Lung (tissue), 12 donors: Measurements from ENCODE around the gene FOXP4. TPM values are rescaled to one million over a fixed set of nuclear protein-coding genes. Genes with fewer than 3 reads are reported as not detected.

Source experiments
- ATAC-seq: fragments of 200-7000 bp; cut with Tn5 transposase; one replicate; pipeline ENCODE4 v1.9.1; 2020; ENCODE audit warnings: moderate number of reproducible peaks; ENCODE audit not compliant: insufficient read depth, low FRiP score
- DNase-seq, 3 donors: peaks; one replicate each; pipeline ENCODE4 v3.0.0-alpha.2; 2013 to 2017
- H3K27ac ChIP-seq, 2 donors: one replicate each; pipeline ENCODE4 v1.5.1; 2013; ENCODE audit warnings: mild to moderate bottlenecking in 2 of 2, moderate library complexity in 2 of 2, control low read depth in 1 of 2, inconsistent platforms in 1 of 2, low read depth in 1 of 2, low read length in 1 of 2
- H3K27me3 ChIP-seq, 3 donors: one replicate each; pipeline ENCODE4 v1.5.1; 2013; ENCODE audit warnings: low read length in 2 of 3; ENCODE audit not compliant: control insufficient read depth in 3 of 3, insufficient read depth in 3 of 3
- H3K36me3 ChIP-seq, 4 donors: one replicate each; pipeline ENCODE4 v1.5.1; 2013; ENCODE audit warnings: low read length in 4 of 4, mild to moderate bottlenecking in 1 of 4, moderate library complexity in 1 of 4; ENCODE audit not compliant: control insufficient read depth in 4 of 4, insufficient read depth in 4 of 4
- H3K4me1 ChIP-seq, 5 donors: one replicate each; pipeline ENCODE4 v1.5.1; 2013; ENCODE audit warnings: low read length in 5 of 5, mild to moderate bottlenecking in 2 of 5, moderate library complexity in 1 of 5; ENCODE audit not compliant: control insufficient read depth in 5 of 5, insufficient read depth in 5 of 5
- H3K4me3 ChIP-seq: one replicate; pipeline ENCODE4 v1.5.1; 2013; ENCODE audit warnings: mild to moderate bottlenecking, control low read depth, moderate library complexity
- H3K9ac ChIP-seq, 2 donors: one replicate each; pipeline ENCODE4 v1.5.1; 2013; ENCODE audit warnings: low read length in 2 of 2, control low read depth in 1 of 2; ENCODE audit not compliant: insufficient read depth in 1 of 2
- H3K9me3 ChIP-seq, 4 donors: one replicate each; pipeline ENCODE4 v1.5.1; 2013; ENCODE audit warnings: low read length in 3 of 4, mild to moderate bottlenecking in 1 of 4, moderate library complexity in 1 of 4; ENCODE audit not compliant: control insufficient read depth in 4 of 4, insufficient read depth in 3 of 4
- CTCF ChIP-seq: IDR thresholded peaks from 2 replicates; pipeline ENCODE4 v1.5.1; 2012; ENCODE audit warnings: mild to moderate bottlenecking; ENCODE audit errors: control extremely low read depth, extremely low read depth
- WGBS, 2 donors: extraction: QIAGEN DNeasy Blood & Tissue Kit; methylation state at CpG; one replicate each; pipeline ENCODE4 v1.1.7; 2013; 5-methylcytosine and 5-hydroxymethylcytosine counted together
- polyA plus RNA-seq, 2 donors: library from polyadenylated mRNA; stranded (reverse); fragments of 200-250 nt; gene quantifications; one replicate each; pipeline ENCODE4 v1.2.1, GENCODE V29; 2013
- total RNA-seq, 2 donors: library from RNA; depleted of rRNA in 1 of 2; stranded (reverse); fragments of >200 nt in 1 of 2; gene quantifications; one replicate each; pipeline ENCODE4 v1.2.1, GENCODE V29; 2014 to 2021
- donor health status: control.
- donor health status: control.
- donor health status: Bipolar disorder and iron deficiency.
- donor health status: healthy.
- donor health status: DM: yes; HTN: yes; CAD: no.

FOXP4 gene
- total and polyA plus RNA-seq, 4 donors = 12.8 to 35.0 (median 22.2) TPM

DNA sequence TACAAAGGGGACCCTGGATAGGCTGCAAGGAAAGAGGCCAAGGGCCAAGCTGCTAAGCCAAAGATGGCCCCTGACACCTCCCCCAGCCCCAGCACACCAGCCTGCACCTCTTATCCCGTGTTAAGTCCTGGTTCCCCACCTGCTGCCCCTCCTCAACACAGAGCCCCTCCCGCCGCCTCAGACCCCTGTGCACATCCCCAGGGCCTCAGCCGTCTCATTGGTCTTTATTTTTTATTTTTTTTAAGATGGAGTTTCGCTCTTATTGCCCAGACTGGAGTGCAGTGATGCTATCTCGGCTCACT is 55.0 kb downstream of the FOXP4 start:
- DNase-seq = no peak
- 80 to 97% methylated on average over 6 of the region's 6 CpGs for WGBS, 2 donors
- Histone ChIP-seq H3K27ac (no peak overlapping the region), H3K27me3 (no peaks in the 10 kb centered on the region), H3K36me3 (peaks cover 0 to 31% (median 3%) of the 10 kb centered on the region in 4 donors), H3K4me3 (no peak overlapping the region), H3K9me3 (peaks cover 0 to 3% (median 0%) of the 10 kb centered on the region in 4 donors), H3K9ac (no peak overlapping the region), H3K4me1 (peaks cover 0 to 15% (median 0%) of the 10 kb centered on the region in 5 donors)
- no peak for TF ChIP-seq CTCF
- no peak for ATAC-seq

DNA sequence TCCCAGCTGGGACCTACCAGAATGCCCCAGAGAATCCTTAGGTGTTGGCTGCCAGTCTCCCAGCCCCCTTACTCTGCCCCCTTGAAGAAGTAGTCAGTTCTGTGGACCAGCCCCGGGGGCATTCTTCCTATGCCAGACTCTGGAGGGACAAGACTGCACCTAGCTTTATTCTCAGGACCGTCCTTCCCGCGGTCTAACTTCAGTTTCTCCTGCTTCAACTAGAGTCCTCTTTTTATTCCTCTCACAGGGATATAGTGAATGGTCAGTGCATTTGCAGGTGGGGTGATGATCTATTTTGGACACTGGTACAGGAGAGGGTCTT is 56.2 kb downstream of the FOXP4 start:
- no peak for TF ChIP-seq CTCF
- peaks cover 0 to 21% (median 0%) of the 10 kb centered on the region in 4 donors for H3K36me3 ChIP-seq
- H3K9me3 ChIP-seq = peaks cover 0 to 3% (median 0%) of the 10 kb centered on the region in 4 donors
- no peak overlapping the region for H3K4me3 ChIP-seq
- no peak overlapping the region for H3K27ac ChIP-seq
- ATAC-seq = no peak
- H3K9ac ChIP-seq = no peak overlapping the region
- H3K27me3 ChIP-seq = no peaks in the 10 kb centered on the region
- peaks cover 0 to 15% (median 0%) of the 10 kb centered on the region in 5 donors for H3K4me1 ChIP-seq
- no peak for DNase-seq
- 61 to 76% methylated on average over 4 of the region's 4 CpGs for WGBS, 2 donors

DNA sequence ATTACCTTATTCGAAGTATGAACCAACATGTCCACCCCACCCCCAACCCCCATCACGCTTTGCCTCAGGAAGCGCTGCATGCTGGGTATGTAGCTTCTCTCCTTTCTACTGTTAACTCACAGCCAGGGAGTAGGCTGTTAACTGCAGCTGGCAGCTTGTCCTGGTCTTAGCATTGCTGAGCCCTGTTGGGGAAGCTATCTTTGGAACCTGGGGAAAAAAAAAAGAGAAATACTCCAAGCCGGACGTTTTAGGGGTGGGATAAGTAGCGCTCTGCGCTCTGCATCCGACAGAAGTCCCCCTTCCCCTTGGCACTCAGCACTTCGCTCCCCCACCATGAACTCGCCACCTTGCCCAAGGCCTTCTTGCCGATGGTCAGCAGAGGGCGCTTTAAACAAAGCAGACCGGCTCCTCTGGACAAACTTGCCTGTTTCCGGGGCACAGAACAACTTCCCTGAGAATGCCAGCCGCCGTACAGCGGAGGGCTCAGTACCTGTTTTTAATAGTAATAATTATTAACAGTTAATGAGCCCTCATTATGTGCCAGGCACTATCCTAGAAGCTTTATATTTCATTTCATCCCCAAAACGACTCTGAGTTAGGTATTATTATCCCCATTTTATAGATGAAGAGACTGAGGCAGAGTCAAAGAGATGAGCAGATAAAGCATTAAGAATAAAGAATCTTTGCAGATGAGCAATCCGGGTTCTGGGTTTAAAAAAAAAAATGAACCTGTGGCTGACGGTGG is 56.9 kb downstream of the FOXP4 start:
- ATAC-seq (peak; percentile 76), DNase-seq (peak; percentile 93 to 95 (median 95))
- Histone ChIP-seq H3K9ac (no peak overlapping the region), H3K27me3 (no peaks in the 10 kb centered on the region), H3K27ac (no peak overlapping the region), H3K4me1 (peaks cover 0 to 15% (median 0%) of the 10 kb centered on the region in 5 donors), H3K9me3 (peaks cover 0 to 3% (median 0%) of the 10 kb centered on the region in 4 donors), H3K4me3 (no peak overlapping the region), H3K36me3 (peaks cover 0 to 17% (median 0%) of the 10 kb centered on the region in 4 donors)
- peak; percentile 89 for TF ChIP-seq CTCF
- WGBS, 2 donors = 6% methylated on average over 20 of the region's 20 CpGs
